Adrenal gland (tissue), 5 donors: ENCODE results near the gene TMEM42.

Source experiments
- CTCF ChIP-seq, 6 experiments: fragments of 450-650 bp in 4 of 6; fragments of 200-600 bp in 2 of 6; sonication (generic) in 1 of 6; IDR thresholded peaks; 1 replicate in 5 of 6; 2 replicates in 1 of 6; pipeline versions ENCODE4 v1.5.1 to v1.8.0; 2016 to 2021; ENCODE audit warnings: antibody characterized with exemption in 6 of 6, mild to moderate bottlenecking in 2 of 6, moderate library complexity in 1 of 6
- POLR2A ChIP-seq, 2 donors: fragments of 450-650 bp; IDR thresholded peaks; one replicate each; pipeline ENCODE4 v1.6.1; 2017; ENCODE audit warnings: antibody characterized with exemption in 2 of 2, mild to moderate bottlenecking in 2 of 2, moderate library complexity in 1 of 2
- donor health status: DM: no; HTN: no; CAD: no.

DNA sequence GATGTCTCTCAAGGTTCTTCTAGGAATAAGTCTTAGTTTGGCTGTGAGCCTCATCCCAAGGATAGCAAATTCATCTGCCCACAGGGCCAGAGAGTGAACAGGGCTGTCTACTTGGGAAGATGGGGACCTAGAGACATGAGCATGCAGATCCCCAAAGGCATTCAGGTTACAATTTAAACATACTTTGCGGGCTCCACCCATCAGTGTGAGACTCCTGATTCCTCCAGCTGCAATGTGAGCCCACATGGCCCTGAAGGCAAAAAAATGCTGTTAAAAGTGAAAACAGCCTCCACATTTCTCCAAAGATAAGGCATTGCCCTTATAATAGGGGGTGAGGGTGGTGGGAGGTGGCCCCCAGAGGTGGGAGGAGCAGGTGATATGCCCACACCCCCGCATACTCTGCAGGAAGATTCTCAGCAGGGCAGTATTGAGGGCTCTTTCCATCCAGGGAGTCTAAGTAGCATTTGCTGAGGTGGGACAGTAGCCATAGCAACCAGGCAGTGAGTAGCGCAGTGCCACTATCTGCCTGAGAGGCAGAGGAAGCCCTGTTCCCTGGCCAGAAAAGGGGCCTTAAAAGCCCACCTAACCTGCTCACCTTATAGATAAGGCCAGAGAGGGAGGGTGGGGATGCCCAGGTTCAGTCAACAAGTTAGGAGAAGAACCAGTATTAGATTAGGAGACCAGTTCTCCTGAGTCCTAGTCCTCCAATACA lies 43.9 kb downstream of the TMEM42 start:
- TF ChIP-seq CTCF (IDR thresholded peaks at IDR 0.05), result no peak
- TF ChIP-seq POLR2A (IDR thresholded peaks at IDR 0.05), result no peak
